ENCODE measurements around the gene SLC9A7. TPM values are rescaled to one million over a fixed set of nuclear protein-coding genes. Genes with fewer than 3 reads are reported as not detected.

The SLC9A7 gene
- polyA plus RNA-seq, 4 donors: 3.9 to 4.9 (median 4.8) TPM

DNA sequence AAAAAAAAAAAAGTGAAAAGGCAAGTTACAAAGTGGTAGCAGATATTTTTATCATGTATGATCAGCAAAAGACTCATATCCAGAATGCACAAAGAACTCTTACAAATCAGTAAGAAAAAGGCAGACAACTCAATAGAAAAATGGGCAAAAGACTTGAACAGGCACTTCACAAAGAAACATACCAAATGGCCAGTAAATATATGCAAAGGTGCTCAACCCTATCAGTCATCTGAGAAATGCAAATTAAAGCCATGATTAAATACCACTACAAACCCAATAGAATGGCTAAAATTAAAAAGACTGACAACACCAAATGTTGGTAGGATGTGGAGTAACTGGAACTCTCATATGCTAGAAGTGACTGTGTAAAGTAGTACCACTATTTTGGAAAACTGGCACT lies 140.0 kb downstream of the SLC9A7 start:
- no peak for DNase-seq (ENCODE audit: low read depth in 4 of 4, low spot score in 3 of 4)

- DNase-seq (ENCODE audit: low read depth in 4 of 4, low spot score in 3 of 4): no peak
These were observed 141.0 kb downstream of the SLC9A7 start for GRCh38 chrX:46617906-46618305.

DNA sequence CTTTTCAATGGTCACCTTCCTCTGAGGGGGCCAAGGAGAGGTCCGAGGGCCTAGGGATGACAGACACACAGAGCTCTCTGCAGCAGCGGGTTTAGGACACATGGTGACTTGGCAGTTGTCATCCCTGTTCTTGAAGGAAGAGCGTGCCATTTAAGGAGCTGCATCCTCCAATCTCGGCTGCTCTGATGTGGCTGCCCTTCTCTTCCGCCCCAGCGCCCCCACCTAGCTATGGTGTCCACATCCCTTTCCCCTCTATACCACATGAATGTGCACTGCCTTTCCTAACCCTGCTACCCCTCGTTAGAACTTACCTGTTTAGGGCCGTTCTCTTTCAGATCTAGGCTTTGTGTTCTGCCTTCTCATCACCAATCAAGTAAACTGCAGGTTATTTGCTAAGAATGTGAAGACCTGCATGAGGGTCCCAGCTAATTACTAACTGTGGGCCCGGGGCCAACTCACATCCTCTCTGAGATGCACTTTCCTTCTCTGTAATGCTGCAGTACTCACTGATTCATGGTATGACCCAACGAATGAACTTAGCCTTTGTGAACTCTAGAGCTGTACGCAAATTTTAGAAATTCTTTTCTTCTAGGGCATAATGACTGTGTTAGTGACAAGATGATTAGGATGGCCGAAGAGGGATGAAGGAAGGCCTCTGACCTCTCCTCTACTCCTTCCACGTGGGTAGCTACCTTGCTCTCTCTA lies 147.1 kb downstream of the SLC9A7 start:
- no peak for DNase-seq (ENCODE audit: low read depth in 4 of 4, low spot score in 3 of 4)

- DNase-seq (ENCODE audit: low read depth in 4 of 4, low spot score in 3 of 4): no peak
These were observed 148.8 kb downstream of the SLC9A7 start for GRCh38 chrX:46610070-46610658.

DNA sequence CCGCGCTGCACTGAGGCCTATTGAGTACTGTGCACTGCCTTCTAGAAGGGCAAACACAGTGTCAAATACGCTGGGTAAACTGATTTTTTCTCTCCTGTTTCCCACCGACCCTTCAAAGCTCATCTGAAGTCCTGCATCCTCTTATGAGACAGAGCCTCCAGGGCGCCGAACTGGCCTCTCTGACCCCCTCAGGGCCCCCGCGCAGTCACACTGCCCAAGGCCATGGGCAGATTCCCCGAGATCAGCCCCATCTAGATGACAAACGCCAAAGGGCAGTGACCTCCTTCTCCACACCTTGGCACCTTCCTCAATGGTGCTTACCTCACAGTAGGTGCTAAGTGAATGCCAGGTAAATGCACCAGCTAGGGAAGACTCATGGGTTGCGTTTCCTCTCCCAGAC lies 151.0 kb downstream of the SLC9A7 start:
- no peak for DNase-seq (ENCODE audit: low read depth in 4 of 4, low spot score in 3 of 4)

DNA sequence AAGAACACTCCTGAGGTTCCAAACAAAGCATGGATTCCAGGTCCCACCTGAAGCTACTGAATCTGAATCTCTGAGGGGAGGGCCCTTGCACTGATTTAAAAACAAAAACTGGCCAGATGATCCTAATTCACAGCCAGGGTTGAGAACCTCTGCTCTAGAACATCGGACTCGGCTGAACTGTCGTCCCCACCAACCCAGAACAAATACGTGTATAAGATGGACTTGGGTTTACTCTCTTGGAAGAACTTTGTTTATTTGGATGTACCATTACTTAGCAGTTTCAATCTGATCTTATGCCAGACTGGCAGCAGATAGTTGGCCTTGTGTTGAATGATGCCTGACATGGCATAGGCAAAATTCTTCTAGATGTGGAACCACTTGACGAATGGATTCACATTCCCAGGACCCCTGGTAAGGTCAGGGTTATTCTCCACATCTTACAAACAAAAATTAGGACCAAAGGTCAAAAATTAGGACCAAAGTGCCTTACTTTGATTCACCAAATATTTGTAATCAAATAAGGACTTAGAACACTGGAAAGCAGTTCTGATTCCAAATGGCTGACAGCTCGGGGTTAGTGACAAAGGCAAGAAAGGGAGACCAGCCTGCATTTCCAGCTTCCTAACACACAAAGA lies 156.3 kb downstream of the SLC9A7 start:
- DNase-seq (ENCODE audit: low read depth in 4 of 4, low spot score in 3 of 4): no peak

DNA sequence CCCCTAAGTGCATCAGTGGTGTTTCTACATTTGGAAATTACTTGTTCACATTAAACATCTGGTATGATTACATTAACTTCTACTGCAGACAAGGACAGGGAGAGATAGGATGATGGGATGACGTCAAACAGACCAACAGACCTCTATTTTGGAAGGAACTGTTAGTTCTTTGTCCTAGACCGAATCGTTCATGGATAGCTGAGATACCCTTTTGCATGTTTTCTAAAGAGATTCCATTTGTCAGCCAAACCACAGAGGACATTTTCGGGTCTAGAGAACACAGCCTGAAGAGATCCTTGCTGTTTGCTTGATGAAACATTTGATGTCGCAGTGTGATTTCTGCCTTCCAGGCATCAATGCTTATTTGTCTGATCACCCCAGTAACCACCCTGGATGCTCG lies 157.6 kb downstream of the SLC9A7 start:
- no peak for DNase-seq (ENCODE audit: low read depth in 4 of 4, low spot score in 3 of 4)

- DNase-seq (ENCODE audit: low read depth in 4 of 4, low spot score in 3 of 4): no peak
These were observed 159.8 kb downstream of the SLC9A7 start for GRCh38 chrX:46599051-46599560.

- no peak for DNase-seq (ENCODE audit: low read depth in 4 of 4, low spot score in 3 of 4)
These were observed 161.1 kb downstream of the SLC9A7 start for GRCh38 chrX:46597771-46598170.

GRCh38 chrX:46597208-46597607 lies 161.7 kb downstream of the SLC9A7 start:
- DNase-seq (ENCODE audit: low read depth in 4 of 4, low spot score in 3 of 4): no peak

DNA sequence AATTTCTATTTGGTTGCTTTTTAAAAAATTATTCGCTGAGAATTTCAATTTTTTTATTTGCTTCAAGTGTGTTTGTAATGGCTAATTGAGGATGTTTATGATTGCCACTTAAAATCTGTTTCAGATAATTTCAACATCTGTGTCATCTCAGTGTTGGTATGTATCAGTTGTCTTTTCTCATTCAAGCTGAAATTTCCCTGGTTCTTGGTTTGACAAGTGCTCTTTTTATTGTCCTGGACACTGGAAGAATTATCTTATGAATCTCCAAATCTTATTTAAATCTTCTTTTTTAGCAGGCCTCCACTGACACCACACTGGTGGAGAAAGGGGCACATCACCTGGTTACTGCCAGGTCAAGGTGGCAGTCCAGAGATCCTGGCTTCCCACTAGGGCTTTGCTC lies 163.8 kb downstream of the SLC9A7 start:
- no peak for DNase-seq (ENCODE audit: low read depth in 4 of 4, low spot score in 3 of 4)

- no peak for DNase-seq (ENCODE audit: low read depth in 4 of 4, low spot score in 3 of 4)
These were observed 168.8 kb downstream of the SLC9A7 start for GRCh38 chrX:46589977-46590723.

GRCh38 chrX:46588263-46588662 lies 170.7 kb downstream of the SLC9A7 start:
- no peak for DNase-seq (ENCODE audit: low read depth in 4 of 4, low spot score in 3 of 4)

- DNase-seq (ENCODE audit: low read depth in 4 of 4, low spot score in 3 of 4): no peak
These were observed 171.2 kb downstream of the SLC9A7 start for GRCh38 chrX:46587753-46588171.

GRCh38 chrX:46587158-46587557 lies 171.8 kb downstream of the SLC9A7 start:
- DNase-seq (ENCODE audit: low read depth in 4 of 4, low spot score in 3 of 4): no peak

DNA sequence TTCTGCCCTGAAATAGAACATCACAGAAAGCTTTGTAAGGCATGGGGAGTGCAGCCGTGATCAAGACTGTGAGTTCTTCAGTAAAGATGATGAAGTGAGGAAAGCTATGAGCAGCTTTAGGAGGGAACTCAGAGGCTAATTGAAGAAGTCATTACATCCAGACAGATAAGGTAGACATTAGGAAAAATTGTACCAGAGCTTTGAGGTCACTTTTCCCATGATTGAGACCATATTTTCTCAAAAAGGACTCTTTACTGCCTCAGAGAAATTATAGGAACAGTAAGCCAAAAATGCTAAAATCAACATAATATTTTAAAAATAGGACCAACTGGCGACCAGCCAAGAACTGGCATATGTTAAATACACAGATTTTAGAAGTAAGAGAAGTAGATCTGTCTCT lies 174.2 kb downstream of the SLC9A7 start:
- no peak for DNase-seq (ENCODE audit: low read depth in 4 of 4, low spot score in 3 of 4)

- DNase-seq (ENCODE audit: low read depth in 4 of 4, low spot score in 3 of 4): no peak
These were observed 176.0 kb downstream of the SLC9A7 start for GRCh38 chrX:46582966-46583365.

- DNase-seq (ENCODE audit: low read depth in 4 of 4, low spot score in 3 of 4): no peak
These were observed 176.6 kb downstream of the SLC9A7 start for GRCh38 chrX:46582325-46582724.

DNA sequence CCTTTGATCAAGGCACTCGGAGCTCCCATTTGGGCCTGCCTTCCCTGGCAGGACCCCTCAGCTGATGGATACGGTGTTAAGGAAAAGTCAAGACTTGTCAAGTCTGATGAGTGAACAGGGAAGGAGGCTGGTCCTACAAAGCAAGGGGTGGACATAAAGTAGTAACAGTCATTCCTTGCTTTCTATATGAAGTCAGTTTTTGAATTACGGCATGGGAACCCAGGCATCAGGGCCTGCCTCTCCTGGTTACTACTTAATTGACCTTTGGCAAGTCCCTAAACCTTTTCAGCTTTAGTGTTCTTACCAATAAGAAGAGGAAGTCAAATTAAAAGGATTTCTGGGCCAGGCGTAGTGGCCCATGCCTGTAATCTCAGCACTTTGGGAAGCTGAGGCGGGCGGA lies 178.3 kb downstream of the SLC9A7 start:
- DNase-seq (ENCODE audit: low read depth in 4 of 4, low spot score in 3 of 4): no peak

GRCh38 chrX:46579250-46579649 lies 179.7 kb downstream of the SLC9A7 start:
- DNase-seq (ENCODE audit: low read depth in 4 of 4, low spot score in 3 of 4): no peak
